GM13976 (cell line): ENCODE measurements around the gene NUP50.

ENCODE experiments used
- DNase-seq: peaks from one replicate; pipeline ENCODE4 v3.0.0; 2012; ENCODE audit warnings: low spot score
- in situ Hi-C: fragments of 300-500 bp; cut with MboI; formaldehyde crosslinking; loops from one replicate; pipeline ENCODE4 v1.12.0; 2022; ENCODE audit warnings: low sequenced_read_pairs, mixed read lengths, inconsistent platforms; ENCODE audit not compliant: unreplicated experiment
- TF ChIP-seq, protein P1 (sequence below): IDR thresholded peaks from 2 replicates; pipeline ENCODE4 v1.5.1; 2012; ENCODE audit warnings: borderline replicate concordance, mild to moderate bottlenecking; ENCODE audit not compliant: insufficient read depth; ENCODE audit errors: extremely low read depth, missing control alignments, control extremely low read depth

The NUP50 gene

DNA sequence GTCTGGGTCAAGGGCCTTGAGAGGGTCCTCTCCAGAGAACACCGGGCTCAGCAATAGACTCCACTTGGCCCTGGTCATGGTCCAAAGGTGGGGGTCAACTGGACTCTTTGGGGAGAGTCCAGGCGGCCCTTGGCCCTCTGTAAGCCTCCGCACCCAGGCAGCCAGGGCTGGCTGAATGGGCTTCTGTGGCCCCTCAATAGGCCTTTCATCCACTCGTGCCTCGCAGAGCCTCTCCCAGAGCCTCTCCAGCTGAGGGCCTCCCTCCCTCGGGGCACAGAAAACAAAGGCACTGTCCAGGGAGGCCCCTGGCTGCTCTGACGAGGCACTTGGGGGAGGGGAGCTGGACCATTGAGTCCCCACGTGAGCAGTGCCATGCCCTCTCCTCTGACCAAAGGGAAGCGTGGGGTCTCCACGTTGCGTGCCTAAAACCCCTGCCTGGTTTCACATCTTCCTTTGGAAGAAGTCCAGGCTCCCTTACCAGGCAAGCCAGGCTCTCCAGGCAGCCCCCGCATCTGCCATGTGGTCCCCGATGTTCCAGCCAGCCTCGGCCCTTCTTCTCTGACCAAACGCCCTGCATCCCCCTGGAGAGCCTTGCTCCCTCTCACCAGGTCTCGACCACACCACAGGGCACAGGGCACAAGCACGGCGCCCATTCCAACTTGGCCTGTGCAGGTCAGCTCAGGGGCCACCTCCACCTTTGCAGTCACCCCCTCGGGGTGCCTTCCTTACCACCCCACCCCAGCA lies 61.4 kb downstream of the NUP50 start:
- in situ Hi-C loops: no loop called here
- DNase-seq: no peak
- TF ChIP-seq, protein P1, sequence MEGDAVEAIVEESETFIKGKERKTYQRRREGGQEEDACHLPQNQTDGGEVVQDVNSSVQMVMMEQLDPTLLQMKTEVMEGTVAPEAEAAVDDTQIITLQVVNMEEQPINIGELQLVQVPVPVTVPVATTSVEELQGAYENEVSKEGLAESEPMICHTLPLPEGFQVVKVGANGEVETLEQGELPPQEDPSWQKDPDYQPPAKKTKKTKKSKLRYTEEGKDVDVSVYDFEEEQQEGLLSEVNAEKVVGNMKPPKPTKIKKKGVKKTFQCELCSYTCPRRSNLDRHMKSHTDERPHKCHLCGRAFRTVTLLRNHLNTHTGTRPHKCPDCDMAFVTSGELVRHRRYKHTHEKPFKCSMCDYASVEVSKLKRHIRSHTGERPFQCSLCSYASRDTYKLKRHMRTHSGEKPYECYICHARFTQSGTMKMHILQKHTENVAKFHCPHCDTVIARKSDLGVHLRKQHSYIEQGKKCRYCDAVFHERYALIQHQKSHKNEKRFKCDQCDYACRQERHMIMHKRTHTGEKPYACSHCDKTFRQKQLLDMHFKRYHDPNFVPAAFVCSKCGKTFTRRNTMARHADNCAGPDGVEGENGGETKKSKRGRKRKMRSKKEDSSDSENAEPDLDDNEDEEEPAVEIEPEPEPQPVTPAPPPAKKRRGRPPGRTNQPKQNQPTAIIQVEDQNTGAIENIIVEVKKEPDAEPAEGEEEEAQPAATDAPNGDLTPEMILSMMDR: no peak

DNA sequence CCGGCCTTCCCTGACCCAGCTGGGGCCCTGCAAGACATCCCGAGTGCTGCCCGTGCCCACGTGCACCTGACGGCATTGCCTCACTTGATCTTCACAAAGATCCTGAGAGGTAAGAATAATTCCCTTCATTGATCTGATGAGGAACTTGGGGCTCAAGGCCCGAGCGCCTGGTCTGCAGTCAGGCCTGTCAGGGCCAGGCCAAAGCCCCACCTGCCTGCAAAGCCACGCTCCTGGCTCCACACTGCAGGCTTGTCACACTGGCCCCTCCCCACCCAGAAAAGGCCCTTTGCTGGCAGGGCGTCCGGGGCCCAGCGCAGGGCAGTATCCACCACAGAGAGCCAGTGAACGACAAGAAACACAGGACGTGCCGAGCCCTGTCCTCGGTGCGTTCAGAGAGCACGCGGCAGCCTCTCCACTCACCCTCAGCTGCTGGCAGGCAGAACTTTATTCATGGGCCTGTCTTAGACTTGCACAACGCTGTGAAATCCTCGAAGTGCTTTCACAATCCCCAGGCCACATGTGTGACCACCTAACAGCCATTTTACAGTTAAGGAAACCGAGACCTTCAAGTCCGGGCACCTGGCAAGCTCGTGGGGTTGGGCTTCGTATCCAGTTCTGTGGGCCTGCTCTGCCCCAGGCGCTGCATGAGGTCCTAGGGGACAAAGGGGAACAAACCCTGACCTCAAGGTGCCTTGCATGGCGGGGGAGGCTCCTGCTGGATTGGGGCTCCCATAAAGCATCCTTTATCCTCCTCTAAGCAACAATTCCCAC lies 62.2 kb downstream of the NUP50 start:
- TF ChIP-seq, protein P1: no peak
- in situ Hi-C loops: no loop called here
- no peak for DNase-seq

DNA sequence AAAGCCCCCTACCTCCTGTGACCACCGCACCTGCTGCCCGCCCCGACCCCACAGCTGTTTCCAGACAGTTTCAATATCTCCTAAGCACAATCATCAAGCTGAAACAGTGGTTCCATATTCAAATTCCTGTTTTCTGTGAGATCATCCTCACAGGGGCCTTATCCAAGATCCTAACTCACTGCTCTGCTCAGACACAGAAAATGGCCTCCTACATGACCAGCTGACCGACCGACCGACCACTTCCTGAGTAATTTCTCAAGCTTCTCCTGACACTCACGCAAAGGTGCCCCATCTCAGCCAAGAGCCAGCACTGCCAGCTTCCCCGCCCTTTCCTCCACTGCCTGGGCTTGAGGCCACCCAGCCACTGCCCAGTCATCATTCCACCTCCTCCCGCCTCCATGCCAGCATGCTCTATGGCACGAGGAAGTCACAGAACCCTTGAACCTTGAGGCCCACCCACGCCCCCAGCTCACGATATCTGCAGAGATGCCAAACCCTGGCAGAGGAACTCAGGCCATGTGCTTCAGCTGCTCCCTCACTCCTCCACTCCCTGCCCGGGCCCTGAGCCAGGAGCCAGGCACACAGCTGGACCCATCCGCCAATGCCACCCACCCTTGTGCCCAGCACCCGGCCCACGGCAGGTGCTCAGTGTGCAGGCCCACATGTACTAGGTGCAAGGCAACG lies 62.9 kb downstream of the NUP50 start:
- TF ChIP-seq, protein P1: no peak
- in situ Hi-C loops: no loop called here
- no peak for DNase-seq

DNA sequence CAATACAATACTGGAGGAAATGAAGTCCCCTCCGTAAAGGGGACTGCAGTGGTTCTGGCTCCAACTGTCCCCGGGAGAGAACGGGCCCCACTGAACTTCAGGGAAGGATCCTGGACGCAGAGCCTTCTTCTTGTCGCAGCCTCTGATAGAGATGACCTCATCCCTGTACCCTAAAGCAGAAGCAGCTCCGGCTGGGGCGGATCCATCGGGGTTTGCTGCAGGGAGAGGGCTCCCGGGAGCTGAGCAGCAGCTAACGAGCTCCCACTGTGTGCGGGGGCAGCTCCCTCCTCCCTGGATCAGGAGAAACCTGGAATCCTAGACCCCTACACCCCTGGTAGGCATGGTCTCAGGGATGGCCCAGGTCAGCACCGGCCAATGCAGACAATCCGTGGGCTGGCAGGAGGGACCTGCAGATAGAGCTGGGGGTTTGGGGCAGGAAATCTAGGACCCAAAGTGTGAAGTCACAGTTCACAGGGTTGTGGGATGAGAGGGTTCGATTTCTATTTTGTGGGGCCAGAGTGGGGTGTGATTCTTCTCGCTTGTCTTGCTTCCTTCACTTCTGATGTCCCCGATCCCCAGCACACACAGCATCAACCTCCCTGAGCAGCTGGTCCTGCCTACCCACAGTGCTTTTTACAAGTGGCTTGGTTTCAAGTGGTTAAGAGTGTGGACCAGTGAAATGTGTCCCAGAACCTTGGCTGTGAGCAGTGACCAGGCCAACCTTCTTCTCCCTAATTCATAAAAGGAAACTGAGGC lies 64.1 kb downstream of the NUP50 start:
- no peak for DNase-seq
- TF ChIP-seq, protein P1: no peak
- in situ Hi-C loops: no loop called here

DNA sequence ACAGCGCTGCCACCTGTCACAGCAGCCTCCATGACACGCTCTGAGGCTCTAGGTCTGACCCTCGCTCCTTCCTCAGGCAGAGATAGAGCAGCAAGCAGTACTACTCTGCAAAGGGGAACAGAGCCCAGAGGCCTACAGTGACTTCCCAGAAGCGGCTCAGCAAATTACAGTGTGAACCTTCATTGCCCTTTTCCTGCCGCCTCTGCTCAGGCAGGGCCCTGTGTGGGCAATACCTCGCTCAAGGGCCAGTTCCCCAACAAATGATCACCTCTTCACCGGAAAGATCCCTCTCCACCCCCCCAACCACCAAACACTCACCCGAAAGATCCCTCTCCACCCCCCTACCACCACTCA lies 64.7 kb downstream of the NUP50 start:
- TF ChIP-seq, protein P1: no peak
- in situ Hi-C loops: no loop called here

DNA sequence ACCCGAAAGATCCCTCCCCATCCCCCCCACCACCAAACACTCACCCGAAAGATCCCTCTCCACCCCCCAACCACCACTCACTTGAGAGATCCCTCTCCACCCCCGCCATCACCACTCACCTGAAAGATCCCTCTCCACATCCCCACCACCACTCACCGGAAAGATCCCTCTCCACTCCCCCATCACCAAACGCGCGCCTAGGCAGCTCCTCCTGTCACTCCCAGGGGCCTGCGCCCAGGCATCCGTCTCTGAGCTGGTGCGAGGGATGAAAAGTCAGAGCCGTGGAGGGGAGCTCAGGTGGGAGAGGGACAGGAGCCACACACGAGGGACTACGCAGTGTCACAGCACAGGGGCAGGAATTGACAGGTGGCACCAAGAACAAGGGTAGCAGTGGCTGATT lies 65.5 kb downstream of the NUP50 start:
- DNase-seq: no peak
- in situ Hi-C loops: no loop called here
- TF ChIP-seq, protein P1: no peak

More for the DNA sequence above, 64.7 kb downstream of the NUP50 start:
- DNase-seq: no peak
